Neuron (in vitro differentiated cells): ENCODE results near the gene PTPRN2.

Experiments
- H2AFZ ChIP-seq: one replicate; pipeline ENCODE4 v1.6.1; 2013; ENCODE audit warnings: low read depth, mild to moderate bottlenecking, inconsistent platforms, low read length, moderate library complexity
- H3K27me3 ChIP-seq: one replicate; pipeline ENCODE4 v1.6.1; 2013; ENCODE audit warnings: low read length; ENCODE audit not compliant: insufficient read depth
- H3K36me3 ChIP-seq: one replicate; pipeline ENCODE4 v1.6.1; 2013; ENCODE audit warnings: low read length; ENCODE audit not compliant: insufficient read depth
- H3K4me1 ChIP-seq: one replicate; pipeline ENCODE4 v1.6.1; 2013; ENCODE audit warnings: low read length; ENCODE audit not compliant: insufficient read depth
- H3K4me3 ChIP-seq: 2 replicates; pipeline ENCODE4 v1.5.1; 2013; ENCODE audit warnings: mild to moderate bottlenecking, low read length, moderate library complexity
- H3K9me3 ChIP-seq: one replicate; pipeline ENCODE4 v1.6.1; 2013; ENCODE audit warnings: low read length

The PTPRN2 gene

GRCh38 chr7:158563911-158564662, 23.5 kb downstream of the PTPRN2 start:
- no peaks in the 10 kb centered on the region for H3K27me3 ChIP-seq
- no peaks in the 10 kb centered on the region for H3K9me3 ChIP-seq
- no peak overlapping the region for H2AFZ ChIP-seq
- H3K36me3 ChIP-seq, result no peaks in the 10 kb centered on the region
- H3K4me1 ChIP-seq, result no peaks in the 10 kb centered on the region
- H3K4me3 ChIP-seq, result no peak overlapping the region

DNA sequence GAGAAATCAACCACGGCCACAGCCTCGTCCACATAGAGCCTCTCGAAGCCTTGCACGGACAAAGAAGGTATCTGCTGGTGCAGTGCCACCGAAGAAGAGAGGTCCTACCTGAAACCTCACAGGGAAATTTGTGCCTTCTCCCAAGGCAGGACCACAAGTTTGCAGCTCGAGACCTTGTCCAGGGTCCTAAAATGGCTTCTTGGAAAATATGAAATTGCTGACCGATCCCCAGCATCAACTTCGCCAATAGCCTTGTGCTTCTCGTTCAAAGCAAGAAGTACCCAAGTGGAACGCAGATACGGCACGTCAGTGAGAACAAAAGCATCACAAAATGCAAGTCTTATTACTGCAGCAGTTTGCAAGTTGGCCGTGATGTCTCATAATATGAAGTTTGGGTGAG, 24.6 kb downstream of the PTPRN2 start:
- no peaks in the 10 kb centered on the region for H3K27me3 ChIP-seq
- no peaks in the 10 kb centered on the region for H3K9me3 ChIP-seq
- no peaks in the 10 kb centered on the region for H3K36me3 ChIP-seq
- no peak overlapping the region for H3K4me3 ChIP-seq
- H2AFZ ChIP-seq, result no peak overlapping the region
- H3K4me1 ChIP-seq, result no peaks in the 10 kb centered on the region

DNA sequence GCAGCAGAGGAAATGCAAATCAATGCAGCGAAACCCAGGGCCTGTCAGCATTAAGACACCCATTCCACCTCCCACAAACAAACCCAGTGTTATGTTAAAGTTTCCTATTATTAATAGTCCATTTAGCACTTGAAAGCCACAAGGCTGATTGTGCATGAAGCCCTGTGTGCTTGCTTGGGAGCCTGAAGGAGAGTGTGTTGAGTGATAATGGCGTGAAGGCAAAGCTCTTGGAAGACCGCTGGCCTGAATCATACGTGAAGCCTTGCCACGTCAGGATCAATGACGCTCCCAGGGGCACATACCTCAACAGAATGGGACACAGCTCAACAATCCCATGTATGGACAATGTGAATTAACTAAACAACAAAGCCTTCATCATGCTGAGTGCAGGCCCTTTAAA, 25.1 kb downstream of the PTPRN2 start:
- no peaks in the 10 kb centered on the region for H3K4me1 ChIP-seq
- no peaks in the 10 kb centered on the region for H3K9me3 ChIP-seq
- no peaks in the 10 kb centered on the region for H3K27me3 ChIP-seq
- H3K36me3 ChIP-seq, result no peaks in the 10 kb centered on the region
- no peak overlapping the region for H2AFZ ChIP-seq
- no peak overlapping the region for H3K4me3 ChIP-seq

DNA sequence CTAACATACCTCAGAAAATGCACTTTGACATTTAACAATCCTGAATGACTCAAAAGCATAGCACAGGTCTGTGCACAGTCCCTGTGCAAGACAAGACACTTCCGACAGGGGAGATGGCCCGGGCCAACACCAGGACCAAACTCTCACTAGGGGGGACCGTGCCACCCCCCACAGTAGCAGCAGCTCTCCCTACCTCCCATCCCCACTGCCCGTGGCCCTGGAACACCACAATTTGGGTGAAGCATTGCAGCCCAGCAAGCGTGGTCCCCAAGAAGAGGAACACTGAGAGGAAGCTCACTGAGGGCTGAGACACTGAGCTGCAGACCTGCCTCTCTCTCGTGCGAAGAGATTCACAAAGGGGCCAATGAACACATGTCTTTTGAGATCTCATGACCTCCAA, 26.0 kb downstream of the PTPRN2 start:
- Histone ChIP-seq H3K27me3 (no peaks in the 10 kb centered on the region), H3K9me3 (no peaks in the 10 kb centered on the region), H3K4me1 (no peaks in the 10 kb centered on the region), H2AFZ (no peak overlapping the region), H3K4me3 (no peak overlapping the region), H3K36me3 (no peaks in the 10 kb centered on the region)

- Histone ChIP-seq H3K27me3 (no peaks in the 10 kb centered on the region), H3K9me3 (no peaks in the 10 kb centered on the region), H3K36me3 (no peaks in the 10 kb centered on the region), H2AFZ (no peak overlapping the region), H3K4me1 (no peaks in the 10 kb centered on the region), H3K4me3 (no peak overlapping the region)
These were observed 27.2 kb downstream of the PTPRN2 start for GRCh38 chr7:158560386-158560785.

- no peaks in the 10 kb centered on the region for H3K27me3 ChIP-seq
- H3K4me3 ChIP-seq, result no peak overlapping the region
- no peaks in the 10 kb centered on the region for H3K4me1 ChIP-seq
- H3K9me3 ChIP-seq, result no peaks in the 10 kb centered on the region
- H3K36me3 ChIP-seq, result no peaks in the 10 kb centered on the region
- H2AFZ ChIP-seq, result no peak overlapping the region
These were observed 28.3 kb downstream of the PTPRN2 start for GRCh38 chr7:158559356-158559755.

DNA sequence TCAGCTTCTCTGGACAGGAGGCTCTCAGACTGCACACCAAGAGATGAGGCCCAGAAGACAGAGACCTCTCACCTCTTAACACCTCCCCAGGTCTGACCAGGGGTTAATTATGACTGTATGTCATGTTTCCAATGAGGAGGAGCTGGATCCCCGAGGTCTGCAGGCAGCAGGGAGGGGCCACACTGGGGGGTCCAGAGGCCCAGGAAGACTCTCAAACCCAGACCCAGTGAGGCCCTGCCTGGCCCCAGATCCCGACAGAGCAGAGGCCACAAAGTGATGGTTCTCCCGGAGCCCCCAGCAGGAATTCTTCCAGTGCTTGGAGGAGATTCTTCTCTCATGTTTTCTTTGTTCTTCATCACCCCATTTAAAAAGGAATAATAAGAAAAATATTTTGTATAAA, 28.8 kb downstream of the PTPRN2 start:
- Histone ChIP-seq H3K9me3 (no peaks in the 10 kb centered on the region), H2AFZ (no peak overlapping the region), H3K4me3 (no peak overlapping the region)

DNA sequence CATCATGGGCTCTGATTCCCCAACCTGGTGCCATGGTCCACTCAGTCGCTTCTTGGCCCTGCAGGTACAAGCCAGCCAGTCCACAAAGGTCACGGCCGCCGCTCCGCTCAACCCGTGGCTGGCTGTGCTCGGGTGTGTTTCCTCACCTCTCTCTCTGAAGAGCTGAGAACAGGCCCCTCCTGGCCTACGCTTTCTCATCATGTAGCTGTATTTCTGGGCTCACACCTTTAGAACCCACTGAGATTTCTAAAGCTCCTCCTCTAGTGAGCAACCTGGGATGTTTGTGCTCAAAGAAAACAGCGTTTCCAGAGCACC, 30.2 kb downstream of the PTPRN2 start:
- no peaks in the 10 kb centered on the region for H3K36me3 ChIP-seq
- H3K9me3 ChIP-seq, result no peaks in the 10 kb centered on the region
- H2AFZ ChIP-seq, result no peak overlapping the region
- no peaks in the 10 kb centered on the region for H3K27me3 ChIP-seq
- no peaks in the 10 kb centered on the region for H3K4me1 ChIP-seq
- no peak overlapping the region for H3K4me3 ChIP-seq

More for the DNA sequence above, 28.8 kb downstream of the PTPRN2 start:
- H3K4me1 ChIP-seq, result no peaks in the 10 kb centered on the region
- H3K36me3 ChIP-seq, result no peaks in the 10 kb centered on the region
- no peaks in the 10 kb centered on the region for H3K27me3 ChIP-seq

DNA sequence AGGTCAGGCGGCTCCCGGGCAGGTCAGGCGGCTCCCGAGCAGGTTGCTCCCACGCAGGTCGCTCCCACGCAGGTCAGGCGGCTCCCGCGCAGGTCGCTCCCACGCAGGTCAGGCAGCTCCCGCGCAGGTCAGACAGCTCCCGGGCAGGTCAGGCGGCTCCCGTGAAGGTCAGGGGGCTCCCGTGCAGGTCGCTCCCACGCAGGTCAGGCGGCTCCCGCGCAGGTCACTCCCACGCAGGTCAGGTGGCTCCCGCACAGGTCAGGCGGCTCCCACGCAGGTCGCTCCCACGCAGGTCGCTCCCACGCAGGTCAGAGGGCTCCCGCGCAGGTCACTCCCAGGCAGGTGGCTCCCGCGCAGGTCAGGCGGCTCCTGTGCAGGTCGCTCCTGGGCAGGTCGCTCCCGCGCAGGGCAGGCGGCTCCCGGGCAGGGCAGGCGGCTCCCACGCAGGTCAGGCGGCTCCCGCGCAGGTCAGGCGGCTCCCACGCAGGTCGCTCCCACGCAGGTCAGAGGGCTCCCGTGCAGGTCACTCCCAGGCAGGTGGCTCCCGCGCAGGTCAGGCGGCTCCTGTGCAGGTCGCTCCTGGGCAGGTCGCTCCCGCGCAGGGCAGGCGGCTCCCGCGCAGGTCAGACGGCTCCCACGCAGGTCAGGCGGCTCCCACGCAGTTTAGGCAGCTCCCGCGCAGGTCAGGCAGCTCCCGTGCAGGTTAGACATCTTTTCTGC, 30.7 kb downstream of the PTPRN2 start:
- Histone ChIP-seq H3K4me3 (no peak overlapping the region), H2AFZ (no peak overlapping the region), H3K9me3 (no peaks in the 10 kb centered on the region), H3K4me1 (no peaks in the 10 kb centered on the region), H3K36me3 (no peaks in the 10 kb centered on the region), H3K27me3 (no peaks in the 10 kb centered on the region)

- no peaks in the 10 kb centered on the region for H3K36me3 ChIP-seq
- H3K4me1 ChIP-seq, result no peaks in the 10 kb centered on the region
- no peaks in the 10 kb centered on the region for H3K27me3 ChIP-seq
- H3K9me3 ChIP-seq, result no peaks in the 10 kb centered on the region
- H2AFZ ChIP-seq, result no peak overlapping the region
- H3K4me3 ChIP-seq, result no peak overlapping the region
These were observed 32.5 kb downstream of the PTPRN2 start for GRCh38 chr7:158555034-158555520.

DNA sequence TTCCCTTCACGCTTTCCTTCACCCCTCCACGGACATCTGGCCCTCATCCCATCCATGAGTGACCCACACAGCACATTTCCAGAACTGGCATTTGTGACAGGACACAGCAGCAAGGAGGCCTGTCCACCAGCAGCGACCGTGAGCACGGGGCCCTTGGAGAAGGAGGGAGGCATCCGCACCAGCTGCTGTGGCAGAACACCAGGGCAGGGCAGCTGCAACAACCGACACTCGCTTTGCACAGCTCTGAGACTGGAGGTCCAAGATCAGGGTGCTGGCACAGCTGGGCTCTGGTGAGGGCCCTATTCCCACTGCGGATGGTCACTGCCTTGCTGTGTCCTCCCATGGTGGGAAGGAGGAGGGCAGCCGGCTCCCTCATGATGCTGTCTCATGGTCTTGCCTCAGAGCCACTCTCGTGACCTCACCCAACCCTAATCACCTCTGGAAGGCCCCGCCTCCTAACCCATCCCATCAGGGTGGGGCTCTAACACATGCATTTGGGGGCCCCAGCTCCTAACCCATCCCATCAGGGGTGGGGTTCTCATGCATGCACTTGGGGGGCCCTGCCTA, 36.7 kb downstream of the PTPRN2 start:
- H3K36me3 ChIP-seq, result no peaks in the 10 kb centered on the region
- no peaks in the 10 kb centered on the region for H3K27me3 ChIP-seq
- H3K9me3 ChIP-seq, result no peaks in the 10 kb centered on the region
- H2AFZ ChIP-seq, result no peak overlapping the region
- H3K4me1 ChIP-seq, result no peaks in the 10 kb centered on the region
- no peak overlapping the region for H3K4me3 ChIP-seq

- Histone ChIP-seq H3K36me3 (no peaks in the 10 kb centered on the region), H3K4me1 (no peaks in the 10 kb centered on the region), H2AFZ (no peak overlapping the region), H3K9me3 (no peaks in the 10 kb centered on the region), H3K4me3 (no peak overlapping the region), H3K27me3 (no peaks in the 10 kb centered on the region)
These were observed 37.3 kb downstream of the PTPRN2 start for GRCh38 chr7:158550394-158550700.

GRCh38 chr7:158549616-158550393, 37.8 kb downstream of the PTPRN2 start:
- H3K27me3 ChIP-seq, result no peaks in the 10 kb centered on the region

More at GRCh38 chr7:158549616-158550393, 37.8 kb downstream of the PTPRN2 start:
- Histone ChIP-seq H3K36me3 (no peaks in the 10 kb centered on the region), H3K4me1 (no peaks in the 10 kb centered on the region), H3K4me3 (no peak overlapping the region), H3K9me3 (no peaks in the 10 kb centered on the region), H2AFZ (no peak overlapping the region)
